HG03558 (cell line): ENCODE measurements around the gene EIF2B4.
A peak's percentile ranks its signal among the peaks of the same experiment; 100 is the strongest.
"Not testable (repeated sequence)": the region's sequence is repeated elsewhere in the genome, so short reads cannot be mapped to it uniquely, and the experiment has no call there.

Source experiments
- ATAC-seq: cut with Tn5 transposase; IDR thresholded peaks from one replicate; pipeline ENCODE4 v1.9.1; 2021; ENCODE audit warnings: moderate number of reproducible peaks; ENCODE audit not compliant: unreplicated experiment; ENCODE audit errors: extremely low read depth

The EIF2B4 gene

GRCh38 chr2:27378096-27378808 is 8.1 kb upstream of the EIF2B4 start:
- no peak for ATAC-seq

GRCh38 chr2:27377618-27378095 is 7.5 kb upstream of the EIF2B4 start:
- no peak for ATAC-seq

GRCh38 chr2:27376866-27377617 is 6.9 kb upstream of the EIF2B4 start:
- ATAC-seq: no peak

GRCh38 chr2:27376151-27376865 is 6.2 kb upstream of the EIF2B4 start:
- no peak for ATAC-seq

GRCh38 chr2:27375513-27376099 is 5.5 kb upstream of the EIF2B4 start:
- no peak for ATAC-seq

- ATAC-seq: no peak
Measured at GRCh38 chr2:27373567-27373966, 3.4 kb upstream of the EIF2B4 start.

- no peak for ATAC-seq
Measured at GRCh38 chr2:27372937-27373336, 2.8 kb upstream of the EIF2B4 start.

- ATAC-seq: peak; percentile 3
Measured at GRCh38 chr2:27370816-27371620, 880 bp upstream of the EIF2B4 start.

GRCh38 chr2:27369471-27370025 is 590 bp downstream of the EIF2B4 start:
- no peak for ATAC-seq

- no peak for ATAC-seq
Measured at GRCh38 chr2:27363933-27364332, 6.2 kb downstream of the EIF2B4 start.

GRCh38 chr2:27362678-27363420 is 7.3 kb downstream of the EIF2B4 start:
- ATAC-seq: no peak

- peak; percentile 57 for ATAC-seq
Measured at GRCh38 chr2:27356382-27357181, 13.6 kb downstream of the EIF2B4 start, which contains the start of gene GTF3C2. Gene GTF3C2 (minus strand): TSS chr2:27356764. CDS start chr2:27343554, 13,210 bp downstream.

GRCh38 chr2:27356056-27356381 is 14.1 kb downstream of the EIF2B4 start:
- peak; percentile 8 for ATAC-seq

- ATAC-seq: no peak
Measured at GRCh38 chr2:27354597-27354927, 15.6 kb downstream of the EIF2B4 start.

- no peak for ATAC-seq
Measured at GRCh38 chr2:27353762-27354596, 16.2 kb downstream of the EIF2B4 start.

GRCh38 chr2:27353386-27353761 is 16.8 kb downstream of the EIF2B4 start:
- ATAC-seq: not testable (repeated sequence)

- ATAC-seq: no peak
Measured at GRCh38 chr2:27351802-27352598, 18.1 kb downstream of the EIF2B4 start.
